ENCODE data around the gene ARID5B.

ARID5B gene

GRCh38 chr10:61958311-61958710 is 56.8 kb downstream of the ARID5B start:
- WGBS (ENCODE audit: insufficient coverage, insufficient read length): no CpG with 5 or more reads among the region's 12 CpGs
- no peaks in the 10 kb centered on the region for H3K36me3 ChIP-seq (ENCODE audit: control insufficient read depth, insufficient read depth, low read length)
- no peaks in the 10 kb centered on the region for H3K4me1 ChIP-seq (ENCODE audit: control insufficient read depth, insufficient read depth, low read length)
- DNase-seq (ENCODE audit: low read depth, low spot score): no peak
- no peak overlapping the region for H3K4me3 ChIP-seq (ENCODE audit: low read length)
- H3K27ac ChIP-seq (ENCODE audit: low read length): no peak overlapping the region
- H3K27me3 ChIP-seq (ENCODE audit: control insufficient read depth, insufficient read depth, low read length): no peaks in the 10 kb centered on the region
- no peaks in the 10 kb centered on the region for H3K9me3 ChIP-seq (ENCODE audit: control insufficient read depth, insufficient read depth, low read length)

GRCh38 chr10:61958805-61959204 is 57.3 kb downstream of the ARID5B start:
- H3K4me3 ChIP-seq (ENCODE audit: low read length): no peak overlapping the region
- H3K27me3 ChIP-seq (ENCODE audit: control insufficient read depth, insufficient read depth, low read length): no peaks in the 10 kb centered on the region
- no peaks in the 10 kb centered on the region for H3K9me3 ChIP-seq (ENCODE audit: control insufficient read depth, insufficient read depth, low read length)
- H3K27ac ChIP-seq (ENCODE audit: low read length): no peak overlapping the region
- H3K36me3 ChIP-seq (ENCODE audit: control insufficient read depth, insufficient read depth, low read length): no peaks in the 10 kb centered on the region
- DNase-seq (ENCODE audit: low read depth, low spot score): no peak
- no peaks in the 10 kb centered on the region for H3K4me1 ChIP-seq (ENCODE audit: control insufficient read depth, insufficient read depth, low read length)

GRCh38 chr10:61959814-61960213 is 58.3 kb downstream of the ARID5B start:
- Histone ChIP-seq H3K27ac (ENCODE audit: low read length) (no peak overlapping the region), H3K9me3 (ENCODE audit: control insufficient read depth, insufficient read depth, low read length) (no peaks in the 10 kb centered on the region), H3K4me1 (ENCODE audit: control insufficient read depth, insufficient read depth, low read length) (no peaks in the 10 kb centered on the region), H3K4me3 (ENCODE audit: low read length) (no peak overlapping the region), H3K36me3 (ENCODE audit: control insufficient read depth, insufficient read depth, low read length) (no peaks in the 10 kb centered on the region), H3K27me3 (ENCODE audit: control insufficient read depth, insufficient read depth, low read length) (no peaks in the 10 kb centered on the region)
- no CpG with 5 or more reads among the region's 2 CpGs for WGBS (ENCODE audit: insufficient coverage, insufficient read length)
- no peak for DNase-seq (ENCODE audit: low read depth, low spot score)

GRCh38 chr10:61960396-61961120 is 59.1 kb downstream of the ARID5B start:
- H3K27ac ChIP-seq (ENCODE audit: low read length): no peak overlapping the region
- WGBS (ENCODE audit: insufficient coverage, insufficient read length): no CpG with 5 or more reads among the region's 2 CpGs
- H3K9me3 ChIP-seq (ENCODE audit: control insufficient read depth, insufficient read depth, low read length): no peaks in the 10 kb centered on the region
- no peaks in the 10 kb centered on the region for H3K4me1 ChIP-seq (ENCODE audit: control insufficient read depth, insufficient read depth, low read length)
- no peak for DNase-seq (ENCODE audit: low read depth, low spot score)
- H3K27me3 ChIP-seq (ENCODE audit: control insufficient read depth, insufficient read depth, low read length): no peaks in the 10 kb centered on the region
- H3K36me3 ChIP-seq (ENCODE audit: control insufficient read depth, insufficient read depth, low read length): no peaks in the 10 kb centered on the region
- H3K4me3 ChIP-seq (ENCODE audit: low read length): no peak overlapping the region

- Histone ChIP-seq H3K27ac (ENCODE audit: low read length) (no peak overlapping the region), H3K4me1 (ENCODE audit: control insufficient read depth, insufficient read depth, low read length) (no peaks in the 10 kb centered on the region)
These were observed 59.8 kb downstream of the ARID5B start for GRCh38 chr10:61961278-61961677.

GRCh38 chr10:61962971-61963370 is 61.5 kb downstream of the ARID5B start:
- Histone ChIP-seq H3K36me3 (ENCODE audit: control insufficient read depth, insufficient read depth, low read length) (no peaks in the 10 kb centered on the region), H3K27me3 (ENCODE audit: control insufficient read depth, insufficient read depth, low read length) (no peaks in the 10 kb centered on the region), H3K4me3 (ENCODE audit: low read length) (no peak overlapping the region), H3K9me3 (ENCODE audit: control insufficient read depth, insufficient read depth, low read length) (no peaks in the 10 kb centered on the region), H3K27ac (ENCODE audit: low read length) (no peak overlapping the region), H3K4me1 (ENCODE audit: control insufficient read depth, insufficient read depth, low read length) (no peaks in the 10 kb centered on the region)
- no CpG with 5 or more reads among the region's 4 CpGs for WGBS (ENCODE audit: insufficient coverage, insufficient read length)
- no peak for DNase-seq (ENCODE audit: low read depth, low spot score)

More at GRCh38 chr10:61961278-61961677, 59.8 kb downstream of the ARID5B start:
- no peak overlapping the region for H3K4me3 ChIP-seq (ENCODE audit: low read length)
- H3K27me3 ChIP-seq (ENCODE audit: control insufficient read depth, insufficient read depth, low read length): no peaks in the 10 kb centered on the region
- no peak for DNase-seq (ENCODE audit: low read depth, low spot score)
- WGBS (ENCODE audit: insufficient coverage, insufficient read length): no CpG with 5 or more reads among the region's 8 CpGs
- no peaks in the 10 kb centered on the region for H3K9me3 ChIP-seq (ENCODE audit: control insufficient read depth, insufficient read depth, low read length)
- H3K36me3 ChIP-seq (ENCODE audit: control insufficient read depth, insufficient read depth, low read length): no peaks in the 10 kb centered on the region

GRCh38 chr10:61963669-61964058 is 62.2 kb downstream of the ARID5B start:
- Histone ChIP-seq H3K4me1 (ENCODE audit: control insufficient read depth, insufficient read depth, low read length) (no peaks in the 10 kb centered on the region), H3K27ac (ENCODE audit: low read length) (no peak overlapping the region), H3K27me3 (ENCODE audit: control insufficient read depth, insufficient read depth, low read length) (no peaks in the 10 kb centered on the region), H3K9me3 (ENCODE audit: control insufficient read depth, insufficient read depth, low read length) (no peaks in the 10 kb centered on the region), H3K36me3 (ENCODE audit: control insufficient read depth, insufficient read depth, low read length) (no peaks in the 10 kb centered on the region), H3K4me3 (ENCODE audit: low read length) (no peak overlapping the region)
- no CpG with 5 or more reads among the region's 2 CpGs for WGBS (ENCODE audit: insufficient coverage, insufficient read length)
- no peak for DNase-seq (ENCODE audit: low read depth, low spot score)

GRCh38 chr10:61964059-61964709 is 62.7 kb downstream of the ARID5B start:
- Histone ChIP-seq H3K27ac (ENCODE audit: low read length) (no peak overlapping the region), H3K9me3 (ENCODE audit: control insufficient read depth, insufficient read depth, low read length) (no peaks in the 10 kb centered on the region), H3K27me3 (ENCODE audit: control insufficient read depth, insufficient read depth, low read length) (no peaks in the 10 kb centered on the region), H3K4me1 (ENCODE audit: control insufficient read depth, insufficient read depth, low read length) (no peaks in the 10 kb centered on the region), H3K36me3 (ENCODE audit: control insufficient read depth, insufficient read depth, low read length) (no peaks in the 10 kb centered on the region), H3K4me3 (ENCODE audit: low read length) (no peak overlapping the region)
- DNase-seq (ENCODE audit: low read depth, low spot score): no peak
- WGBS (ENCODE audit: insufficient coverage, insufficient read length): no CpG with 5 or more reads among the region's 3 CpGs

- WGBS (ENCODE audit: insufficient coverage, insufficient read length): no CpG with 5 or more reads among the region's 7 CpGs
- H3K27ac ChIP-seq (ENCODE audit: low read length): no peak overlapping the region
- no peaks in the 10 kb centered on the region for H3K9me3 ChIP-seq (ENCODE audit: control insufficient read depth, insufficient read depth, low read length)
- no peak overlapping the region for H3K4me3 ChIP-seq (ENCODE audit: low read length)
- H3K4me1 ChIP-seq (ENCODE audit: control insufficient read depth, insufficient read depth, low read length): no peaks in the 10 kb centered on the region
- no peaks in the 10 kb centered on the region for H3K36me3 ChIP-seq (ENCODE audit: control insufficient read depth, insufficient read depth, low read length)
- no peak for DNase-seq (ENCODE audit: low read depth, low spot score)
- no peaks in the 10 kb centered on the region for H3K27me3 ChIP-seq (ENCODE audit: control insufficient read depth, insufficient read depth, low read length)
These were observed 63.6 kb downstream of the ARID5B start for GRCh38 chr10:61964949-61965702.

- H3K27me3 ChIP-seq (ENCODE audit: control insufficient read depth, insufficient read depth, low read length): no peaks in the 10 kb centered on the region
- H3K4me3 ChIP-seq (ENCODE audit: low read length): no peak overlapping the region
- no peaks in the 10 kb centered on the region for H3K9me3 ChIP-seq (ENCODE audit: control insufficient read depth, insufficient read depth, low read length)
- DNase-seq (ENCODE audit: low read depth, low spot score): no peak
- H3K4me1 ChIP-seq (ENCODE audit: control insufficient read depth, insufficient read depth, low read length): no peaks in the 10 kb centered on the region
- no CpG with 5 or more reads among the region's 3 CpGs for WGBS (ENCODE audit: insufficient coverage, insufficient read length)
- H3K27ac ChIP-seq (ENCODE audit: low read length): no peak overlapping the region
- H3K36me3 ChIP-seq (ENCODE audit: control insufficient read depth, insufficient read depth, low read length): no peaks in the 10 kb centered on the region
These were observed 64.3 kb downstream of the ARID5B start for GRCh38 chr10:61965703-61966395.

Measured in iPS DF 6.9 (cell line).